ENCODE measurements around the gene B3GAT3. TPM values are rescaled to one million over a fixed set of nuclear protein-coding genes. Genes with fewer than 3 reads are reported as not detected.

B3GAT3 gene
- total RNA-seq, 6 donors from 2014 or later = 21.3 to 43.9 (median 37.9) TPM

- ATAC-seq (ENCODE audit: low FRiP score in 2 of 2) (peak; percentile 89 to 94), DNase-seq (peak; percentile 90 to 97)
- H3K4me1 ChIP-seq = peaks cover 20 to 32% (median 21%) of the 10 kb centered on the region in 4 donors
- H3K27me3 ChIP-seq = no peaks in the 10 kb centered on the region
- peak; percentile 4 to 29 for TF ChIP-seq POLR2AphosphoS5 (IDR thresholded peaks at IDR 0.05)
- TF ChIP-seq POLR2A (IDR thresholded peaks at IDR 0.05) = peak in 1 of 4 donors; percentile 33
- TF ChIP-seq, protein P1, sequence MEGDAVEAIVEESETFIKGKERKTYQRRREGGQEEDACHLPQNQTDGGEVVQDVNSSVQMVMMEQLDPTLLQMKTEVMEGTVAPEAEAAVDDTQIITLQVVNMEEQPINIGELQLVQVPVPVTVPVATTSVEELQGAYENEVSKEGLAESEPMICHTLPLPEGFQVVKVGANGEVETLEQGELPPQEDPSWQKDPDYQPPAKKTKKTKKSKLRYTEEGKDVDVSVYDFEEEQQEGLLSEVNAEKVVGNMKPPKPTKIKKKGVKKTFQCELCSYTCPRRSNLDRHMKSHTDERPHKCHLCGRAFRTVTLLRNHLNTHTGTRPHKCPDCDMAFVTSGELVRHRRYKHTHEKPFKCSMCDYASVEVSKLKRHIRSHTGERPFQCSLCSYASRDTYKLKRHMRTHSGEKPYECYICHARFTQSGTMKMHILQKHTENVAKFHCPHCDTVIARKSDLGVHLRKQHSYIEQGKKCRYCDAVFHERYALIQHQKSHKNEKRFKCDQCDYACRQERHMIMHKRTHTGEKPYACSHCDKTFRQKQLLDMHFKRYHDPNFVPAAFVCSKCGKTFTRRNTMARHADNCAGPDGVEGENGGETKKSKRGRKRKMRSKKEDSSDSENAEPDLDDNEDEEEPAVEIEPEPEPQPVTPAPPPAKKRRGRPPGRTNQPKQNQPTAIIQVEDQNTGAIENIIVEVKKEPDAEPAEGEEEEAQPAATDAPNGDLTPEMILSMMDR (IDR thresholded peaks at IDR 0.05) = peak; percentile 94 to 99 (median 96)
- no peak for TF ChIP-seq EP300 (IDR thresholded peaks at IDR 0.05)
- WGBS, 2 donors = 6 to 7% methylated on average over 5 to 23 of the region's 91 CpGs
- no peaks in the 10 kb centered on the region for H3K9me3 ChIP-seq
- H3K4me3 ChIP-seq = peak within 1 kb of the TSS; percentile 66 to 95 (median 78)
- H3K27ac ChIP-seq = peak within 1 kb of the TSS; percentile 95 to 99 (median 98)
- peaks cover 3 to 61% (median 23%) of the 10 kb centered on the region in 4 donors for H3K36me3 ChIP-seq
Measured at GRCh38 chr11:62612366-62613290, 9.2 kb downstream of the B3GAT3 start, which contains the start of the genes EML3 and ROM1. Gene EML3 (minus strand): TSS chr11:62612775. CDS start chr11:62612457, 318 bp downstream. Gene ROM1 (plus strand): TSS chr11:62613257. CDS start chr11:62613282, 25 bp downstream.

DNA sequence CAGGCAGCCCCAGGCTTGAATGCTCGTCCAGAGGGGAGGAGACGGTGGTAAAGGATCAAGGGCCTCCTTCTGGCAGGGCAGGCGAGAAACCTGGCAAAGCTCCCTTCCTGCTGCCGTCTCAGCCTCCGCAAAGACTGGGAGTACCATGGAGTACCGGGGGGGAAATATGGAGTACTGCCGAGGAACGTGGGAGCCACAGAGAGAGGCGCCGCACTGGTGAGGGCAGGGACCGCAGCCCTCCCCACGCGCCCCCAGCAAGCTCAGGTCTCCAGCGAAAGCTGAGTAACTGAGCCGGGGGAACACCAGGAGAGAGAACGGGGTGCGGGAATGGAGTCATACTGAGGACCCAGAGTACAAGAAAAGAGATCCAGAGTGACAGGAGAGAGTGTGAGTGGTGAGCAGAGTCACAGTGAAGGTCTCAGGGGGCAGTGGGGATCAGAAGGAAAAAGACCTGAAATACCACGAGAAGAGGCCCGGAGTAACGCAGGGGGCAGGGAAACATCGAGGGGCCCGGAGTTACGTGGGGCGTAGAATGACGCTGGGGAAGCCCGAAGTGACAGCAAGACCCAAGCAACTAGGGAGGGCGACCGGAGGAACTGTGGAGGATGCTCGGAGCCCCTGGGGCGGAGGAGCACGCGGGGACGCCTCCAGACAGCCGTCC is 10.0 kb downstream of the B3GAT3 start:
- WGBS, 2 donors = 1% methylated on average over 26 to 34 of the region's 34 CpGs
- H3K27me3 ChIP-seq = no peaks in the 10 kb centered on the region
- peak; percentile 15 to 20 for ATAC-seq (ENCODE audit: low FRiP score in 2 of 2)
- peaks cover 6 to 61% (median 25%) of the 10 kb centered on the region in 4 donors for H3K36me3 ChIP-seq
- H3K27ac ChIP-seq = peak overlapping the region; percentile 95 to 99 (median 98)
- peak; percentile 53 to 79 for DNase-seq
- TF ChIP-seq EP300 (IDR thresholded peaks at IDR 0.05) = no peak
- peak; percentile 9 to 23 for TF ChIP-seq POLR2AphosphoS5 (IDR thresholded peaks at IDR 0.05)
- TF ChIP-seq, protein P1 (IDR thresholded peaks at IDR 0.05) = peak in 1 of 6 experiments; percentile 58
- TF ChIP-seq POLR2A (IDR thresholded peaks at IDR 0.05) = no peak
- H3K4me1 ChIP-seq = peaks cover 20 to 32% (median 21%) of the 10 kb centered on the region in 4 donors
- H3K4me3 ChIP-seq = peak overlapping the region; percentile 66 to 95 (median 78)
- no peaks in the 10 kb centered on the region for H3K9me3 ChIP-seq

DNA sequence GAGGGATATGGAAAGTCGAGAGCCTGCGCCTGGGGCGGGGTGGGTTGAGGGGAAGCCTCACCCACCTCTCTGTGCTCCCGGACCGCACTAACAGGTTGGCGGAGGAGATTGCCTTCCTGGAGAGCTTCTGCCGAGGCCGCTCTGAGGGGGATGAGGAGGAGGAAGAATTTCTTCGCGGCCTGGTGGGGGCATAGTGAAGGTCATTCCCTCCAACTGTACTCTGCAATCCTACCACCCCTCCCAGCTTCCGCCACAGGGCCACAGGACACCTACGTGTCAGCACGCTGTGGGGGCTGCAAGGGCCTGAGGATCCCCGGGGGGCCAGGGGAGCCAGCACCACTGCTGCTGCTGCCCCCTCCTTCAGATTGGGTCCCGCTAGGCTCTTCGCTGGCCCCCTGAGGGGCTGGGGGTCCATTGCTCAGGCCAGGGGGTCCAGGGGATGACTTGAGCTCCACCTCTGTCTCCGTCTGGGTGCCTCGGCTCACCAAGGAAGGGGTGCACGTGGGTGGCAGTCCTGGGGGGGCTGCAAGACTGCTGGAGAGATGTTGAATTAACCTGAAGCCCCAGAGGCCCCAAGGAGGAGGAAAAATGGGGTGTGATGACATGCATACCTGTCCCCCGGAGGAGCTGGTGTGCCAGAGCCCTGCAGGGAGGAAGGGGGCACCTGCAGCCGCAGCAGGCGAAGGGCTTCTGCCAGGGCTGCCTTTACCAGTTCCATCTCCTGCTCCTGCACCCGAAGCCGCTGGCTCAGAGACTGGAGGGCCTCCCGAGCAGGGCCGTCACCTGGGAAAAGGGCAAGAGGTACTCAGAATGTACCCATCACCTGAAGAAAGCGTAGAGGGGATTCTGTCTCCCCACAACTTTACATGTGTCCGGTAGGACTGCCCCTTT is 10.7 kb downstream of the B3GAT3 start:
- Histone ChIP-seq H3K4me1 (peaks cover 20 to 32% (median 21%) of the 10 kb centered on the region in 4 donors), H3K9me3 (no peaks in the 10 kb centered on the region), H3K36me3 (peaks cover 3 to 60% (median 24%) of the 10 kb centered on the region in 4 donors), H3K27me3 (no peaks in the 10 kb centered on the region), H3K4me3 (peak overlapping the region; percentile 66 to 95 (median 78)), H3K27ac (peak overlapping the region; percentile 95 to 99 (median 98))
- DNase-seq (peak in 1 of 2 donors; percentile 64), ATAC-seq (ENCODE audit: low FRiP score in 2 of 2) (no peak)
- TF ChIP-seq POLR2AphosphoS5 (IDR thresholded peaks at IDR 0.05) (no peak), POLR2A (IDR thresholded peaks at IDR 0.05) (no peak), EP300 (IDR thresholded peaks at IDR 0.05) (no peak)
- TF ChIP-seq, protein P1 (IDR thresholded peaks at IDR 0.05) = no peak
- WGBS, 2 donors = 58 to 67% methylated on average over 24 to 26 of the region's 28 CpGs

- 82 to 85% methylated on average over 5 to 6 of the region's 6 CpGs for WGBS, 2 donors
Measured at GRCh38 chr11:62610403-62610802, 11.4 kb downstream of the B3GAT3 start.

More at GRCh38 chr11:62610403-62610802, 11.4 kb downstream of the B3GAT3 start:
- no peak for DNase-seq
- Histone ChIP-seq H3K27ac (peak overlapping the region in 1 of 4 donors; percentile 99), H3K36me3 (peaks cover 9 to 60% (median 28%) of the 10 kb centered on the region in 4 donors), H3K9me3 (no peaks in the 10 kb centered on the region), H3K4me3 (no peak overlapping the region), H3K27me3 (no peaks in the 10 kb centered on the region), H3K4me1 (peaks cover 20 to 32% (median 21%) of the 10 kb centered on the region in 4 donors)
- ATAC-seq (ENCODE audit: low FRiP score in 2 of 2) = no peak
- no peak for TF ChIP-seq POLR2A (IDR thresholded peaks at IDR 0.05)
- TF ChIP-seq POLR2AphosphoS5 (IDR thresholded peaks at IDR 0.05) = no peak
- TF ChIP-seq, protein P1 (IDR thresholded peaks at IDR 0.05) = no peak
- TF ChIP-seq EP300 (IDR thresholded peaks at IDR 0.05) = no peak
